Endodermal cell (in vitro differentiated cells): ENCODE results near the gene SCAMP3. TPM values are rescaled to one million over a fixed set of nuclear protein-coding genes. Genes with fewer than 3 reads are reported as not detected.

ENCODE experiments used
- DNase-seq: peaks from one replicate; pipeline ENCODE4 v3.0.0-alpha.2; 2017
- H3K27ac ChIP-seq: 2 replicates; pipeline ENCODE4 v1.5.1; 2013; ENCODE audit warnings: mild to moderate bottlenecking, low read depth, low read length, moderate library complexity
- H3K27me3 ChIP-seq: 2 replicates; pipeline ENCODE4 v1.6.1; 2013; ENCODE audit warnings: mild to moderate bottlenecking, low read length, moderate library complexity; ENCODE audit not compliant: insufficient read depth, control insufficient read depth, poor library complexity, severe bottlenecking
- H3K36me3 ChIP-seq: 2 replicates; pipeline ENCODE4 v1.7.0; 2013; ENCODE audit warnings: mild to moderate bottlenecking, low read length, moderate library complexity; ENCODE audit not compliant: control insufficient read depth, insufficient read depth
- H3K4me1 ChIP-seq: one replicate; pipeline ENCODE4 v1.7.0; 2013; ENCODE audit warnings: low read length; ENCODE audit not compliant: control insufficient read depth, insufficient read depth
- H3K4me3 ChIP-seq: 2 replicates; pipeline ENCODE4 v1.5.1; 2013; ENCODE audit warnings: mild to moderate bottlenecking, low read length, moderate library complexity
- H3K9ac ChIP-seq: 2 replicates; pipeline ENCODE4 v1.6.1; 2013; ENCODE audit warnings: mild to moderate bottlenecking, low read length, moderate library complexity; ENCODE audit not compliant: poor library complexity, severe bottlenecking; ENCODE audit errors: extremely low read depth
- H3K9me3 ChIP-seq: 2 replicates; pipeline ENCODE4 v1.6.1; 2013; ENCODE audit warnings: mild to moderate bottlenecking, low read length, moderate library complexity; ENCODE audit not compliant: control insufficient read depth
- H3K27ac Mint-ChIP-seq: 2 replicates; pipeline ENCODE4 v1.8.0; 2020; ENCODE audit warnings: mixed read lengths
- H3K27me3 Mint-ChIP-seq: 2 replicates; pipeline ENCODE4 v1.8.0; 2021; ENCODE audit warnings: mild to moderate bottlenecking, mixed read lengths; ENCODE audit not compliant: insufficient read depth
- H3K36me3 Mint-ChIP-seq: 2 replicates; pipeline ENCODE4 v1.8.0; 2020; ENCODE audit warnings: low read depth, mixed read lengths
- H3K4me1 Mint-ChIP-seq: 2 replicates; pipeline ENCODE4 v1.8.0; 2020; ENCODE audit warnings: mixed read lengths
- H3K4me3 Mint-ChIP-seq: 2 replicates; pipeline ENCODE4 v1.8.0; 2020; ENCODE audit warnings: mild to moderate bottlenecking, moderate library complexity, mixed read lengths
- H3K9me3 Mint-ChIP-seq: 2 replicates; pipeline ENCODE4 v1.8.0; 2020; ENCODE audit warnings: mild to moderate bottlenecking, mixed read lengths
- CTCF ChIP-seq: fragments of 200-600 bp; sonication (generic); conservative IDR thresholded peaks from 2 replicates; pipeline ENCODE4 v1.5.0; 2021; ENCODE audit warnings: antibody characterized with exemption, mild to moderate bottlenecking
- WGBS, 2 experiments: methylation state at CpG; one replicate each; pipeline versions ENCODE4 v1.1.5 to v1.1.7; 2013; ENCODE audit warnings: missing lambda C conversion rate in 2 of 2, mixed read lengths in 1 of 2; ENCODE audit not compliant: insufficient coverage in 1 of 2, insufficient read length in 1 of 2; 5-methylcytosine and 5-hydroxymethylcytosine counted together
- total RNA-seq, 2 donors: library from RNA; stranded (reverse); fragmentation: NEBNext Ultra II Directional in 1 of 2; extraction: Animal tissue kit (Norgen Biotek cat#: 25700) in 1 of 2; gene quantifications; 2 replicates in 1 of 2; 3 replicates in 1 of 2; pipeline ENCODE4 v1.2.1, GENCODE V29; 2021

The SCAMP3 gene
- total RNA-seq, 2 donors from 2014 or later = 56.1 TPM

- H3K4me3 ChIP-seq = no peak overlapping the region
- H3K27me3 ChIP-seq = no peaks in the 10 kb centered on the region
- Mint-ChIP-seq H3K36me3 (no peaks in the 10 kb centered on the region), H3K4me1 (peaks cover 6% of the 10 kb centered on the region), H3K27me3 (peaks cover 2% of the 10 kb centered on the region), H3K4me3 (no peak overlapping the region), H3K27ac (no peak overlapping the region), H3K9me3 (no peaks in the 10 kb centered on the region)
- H3K27ac ChIP-seq = no peak overlapping the region
- no peaks in the 10 kb centered on the region for H3K36me3 ChIP-seq
- DNase-seq = no peak
- no peak overlapping the region for H3K9ac ChIP-seq
- H3K4me1 ChIP-seq = peaks cover 2% of the 10 kb centered on the region
- no peak for TF ChIP-seq CTCF
- WGBS, 2 experiments = 93 to 98% methylated on average over 8 to 11 of the region's 11 CpGs
- H3K9me3 ChIP-seq = no peaks in the 10 kb centered on the region
Measured at GRCh38 chr1:155304558-155305063, 42.5 kb upstream of the SCAMP3 start.

GRCh38 chr1:155301342-155301841, 39.2 kb upstream of the SCAMP3 start, which contains the start of gene PKLR:
Gene PKLR (minus strand): TSS chr1:155301438. CDS start chr1:155301395, 43 bp downstream.
- H3K9me3 Mint-ChIP-seq = no peaks in the 10 kb centered on the region
- no peak within 1 kb of the TSS for H3K4me3 ChIP-seq
- H3K27ac Mint-ChIP-seq = no peak within 1 kb of the TSS
- no peak for DNase-seq
- no peak within 1 kb of the TSS for H3K27ac ChIP-seq
- no peaks in the 10 kb centered on the region for H3K36me3 ChIP-seq
- H3K4me3 Mint-ChIP-seq = no peak within 1 kb of the TSS
- no peak within 1 kb of the TSS for H3K9ac ChIP-seq
- peaks cover 12% of the 10 kb centered on the region for H3K4me1 Mint-ChIP-seq
- H3K27me3 ChIP-seq = peaks cover 2% of the 10 kb centered on the region
- 88 to 92% methylated on average over 4 to 5 of the region's 5 CpGs for WGBS, 2 experiments
- H3K4me1 ChIP-seq = no peaks in the 10 kb centered on the region
- no peak for TF ChIP-seq CTCF
- no peaks in the 10 kb centered on the region for H3K36me3 Mint-ChIP-seq
- H3K9me3 ChIP-seq = no peaks in the 10 kb centered on the region
- H3K27me3 Mint-ChIP-seq = peaks cover 11% of the 10 kb centered on the region

- no peak for DNase-seq
- H3K9ac ChIP-seq = no peak overlapping the region
- H3K27me3 Mint-ChIP-seq = peaks cover 18% of the 10 kb centered on the region
- H3K36me3 ChIP-seq = no peaks in the 10 kb centered on the region
- peaks cover 9% of the 10 kb centered on the region for H3K27me3 ChIP-seq
- H3K4me1 ChIP-seq = no peaks in the 10 kb centered on the region
- H3K4me3 Mint-ChIP-seq = no peak overlapping the region
- no peaks in the 10 kb centered on the region for H3K9me3 ChIP-seq
- no peak for TF ChIP-seq CTCF
- no peak overlapping the region for H3K27ac Mint-ChIP-seq
- H3K9me3 Mint-ChIP-seq = no peaks in the 10 kb centered on the region
- no peak overlapping the region for H3K27ac ChIP-seq
- H3K36me3 Mint-ChIP-seq = no peaks in the 10 kb centered on the region
- WGBS, 2 experiments = 92 to 98% methylated on average over 7 to 9 of the region's 9 CpGs
- peaks cover 12% of the 10 kb centered on the region for H3K4me1 Mint-ChIP-seq
- no peak overlapping the region for H3K4me3 ChIP-seq
Measured at GRCh38 chr1:155300553-155301329, 38.6 kb upstream of the SCAMP3 start.
